Measurements from ENCODE around the gene TMEM52B. TPM values are rescaled to one million over a fixed set of nuclear protein-coding genes. Genes with fewer than 3 reads are reported as not detected.

Gene TMEM52B
- total and polyA plus RNA-seq, 2 donors from 2014 or later, result 25.7 to 292 TPM

DNA sequence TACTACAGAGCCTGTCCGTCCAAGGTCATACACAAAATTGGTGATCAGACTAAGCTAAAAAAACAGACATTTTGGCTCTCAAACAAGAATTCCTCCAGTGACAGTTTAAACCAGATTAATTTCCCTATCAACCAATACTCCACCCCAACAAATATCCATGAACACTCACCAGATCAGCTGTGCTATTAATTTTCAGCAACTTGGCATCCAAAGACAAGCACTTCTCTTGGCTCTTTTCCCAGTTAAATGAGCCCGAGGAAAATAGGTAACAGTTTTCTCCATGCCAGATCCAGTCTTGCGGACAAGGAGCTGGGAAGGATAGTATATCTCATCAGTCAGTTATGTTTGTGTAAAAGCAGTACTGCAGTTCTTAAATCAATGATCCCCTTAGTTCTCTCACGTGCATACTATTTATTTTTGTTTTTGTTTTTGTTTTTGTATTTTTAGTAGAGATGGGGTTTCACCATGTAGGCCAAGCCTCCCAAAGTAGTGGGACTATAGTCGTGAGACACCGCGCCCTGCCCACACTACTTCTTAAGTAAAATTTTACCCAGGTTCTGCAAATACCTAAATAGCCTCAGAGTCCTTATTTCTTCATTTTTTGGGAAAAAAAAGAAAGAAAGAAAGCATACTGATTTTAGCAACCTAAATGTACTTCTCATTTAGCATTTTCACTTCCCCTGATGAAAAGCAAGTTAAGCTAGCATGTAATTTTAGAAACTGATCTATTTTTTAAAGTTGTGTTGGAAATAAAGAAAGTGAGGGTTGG lies 18.0 kb upstream of the TMEM52B start:
- H3K27me3 ChIP-seq (ENCODE audit: control insufficient read depth, insufficient read depth, low read length), result no peaks in the 10 kb centered on the region
- no peak overlapping the region for H3K9ac ChIP-seq (ENCODE audit: low read length in 3 of 3)
- H3K9me3 ChIP-seq (ENCODE audit: control insufficient read depth in 2 of 3, insufficient read depth in 1 of 3, low read length in 3 of 3), result no peaks in the 10 kb centered on the region
- FAIRE-seq (no peak), DNase-seq (no peak)
- TF ChIP-seq, protein P1, sequence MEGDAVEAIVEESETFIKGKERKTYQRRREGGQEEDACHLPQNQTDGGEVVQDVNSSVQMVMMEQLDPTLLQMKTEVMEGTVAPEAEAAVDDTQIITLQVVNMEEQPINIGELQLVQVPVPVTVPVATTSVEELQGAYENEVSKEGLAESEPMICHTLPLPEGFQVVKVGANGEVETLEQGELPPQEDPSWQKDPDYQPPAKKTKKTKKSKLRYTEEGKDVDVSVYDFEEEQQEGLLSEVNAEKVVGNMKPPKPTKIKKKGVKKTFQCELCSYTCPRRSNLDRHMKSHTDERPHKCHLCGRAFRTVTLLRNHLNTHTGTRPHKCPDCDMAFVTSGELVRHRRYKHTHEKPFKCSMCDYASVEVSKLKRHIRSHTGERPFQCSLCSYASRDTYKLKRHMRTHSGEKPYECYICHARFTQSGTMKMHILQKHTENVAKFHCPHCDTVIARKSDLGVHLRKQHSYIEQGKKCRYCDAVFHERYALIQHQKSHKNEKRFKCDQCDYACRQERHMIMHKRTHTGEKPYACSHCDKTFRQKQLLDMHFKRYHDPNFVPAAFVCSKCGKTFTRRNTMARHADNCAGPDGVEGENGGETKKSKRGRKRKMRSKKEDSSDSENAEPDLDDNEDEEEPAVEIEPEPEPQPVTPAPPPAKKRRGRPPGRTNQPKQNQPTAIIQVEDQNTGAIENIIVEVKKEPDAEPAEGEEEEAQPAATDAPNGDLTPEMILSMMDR (IDR thresholded peaks at IDR 0.05; ENCODE audit: borderline replicate concordance, extremely low read depth, insufficient read depth), result no peak
- H3K27ac ChIP-seq (ENCODE audit: low read depth in 2 of 2, low read length in 2 of 2), result peak overlapping the region in 1 of 2 donors; percentile 9
- no peaks in the 10 kb centered on the region for H3K4me1 ChIP-seq (ENCODE audit: control insufficient read depth in 2 of 3, insufficient read depth in 2 of 3, low read depth in 1 of 3, low read length in 3 of 3)
- intact Hi-C loops (cut with DNase I), result no loop called here
- no peaks in the 10 kb centered on the region for H3K36me3 ChIP-seq (ENCODE audit: control insufficient read depth in 2 of 3, insufficient read depth in 3 of 3, low read length in 3 of 3)
- H3K4me3 ChIP-seq (ENCODE audit: low read length in 3 of 3), result no peak overlapping the region

DNA sequence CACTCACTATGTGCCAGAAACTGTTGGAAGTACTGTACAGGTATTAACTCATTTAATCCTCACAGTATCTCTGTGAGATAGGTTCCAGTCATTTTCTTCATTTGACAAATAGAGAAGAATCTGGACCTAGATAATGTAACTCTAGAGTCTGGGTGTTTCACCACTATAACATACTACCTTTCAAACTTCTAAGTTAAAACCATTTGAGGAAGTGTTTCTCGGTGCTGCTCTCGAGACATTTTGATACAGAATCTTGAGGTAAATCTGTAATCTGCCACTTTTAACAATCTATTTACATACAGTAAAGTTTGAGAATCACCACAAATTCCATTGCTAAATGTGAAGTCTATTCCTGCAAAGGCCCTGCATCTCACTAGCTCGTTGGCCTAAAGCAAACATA lies 15.7 kb upstream of the TMEM52B start:
- Histone ChIP-seq H3K4me3 (ENCODE audit: low read length in 3 of 3) (no peak overlapping the region), H3K4me1 (ENCODE audit: control insufficient read depth in 2 of 3, insufficient read depth in 2 of 3, low read depth in 1 of 3, low read length in 3 of 3) (no peaks in the 10 kb centered on the region), H3K9me3 (ENCODE audit: control insufficient read depth in 2 of 3, insufficient read depth in 1 of 3, low read length in 3 of 3) (no peaks in the 10 kb centered on the region), H3K36me3 (ENCODE audit: control insufficient read depth in 2 of 3, insufficient read depth in 3 of 3, low read length in 3 of 3) (no peaks in the 10 kb centered on the region), H3K27me3 (ENCODE audit: control insufficient read depth, insufficient read depth, low read length) (no peaks in the 10 kb centered on the region), H3K27ac (ENCODE audit: low read depth in 2 of 2, low read length in 2 of 2) (no peak overlapping the region), H3K9ac (ENCODE audit: low read length in 3 of 3) (no peak overlapping the region)
- TF ChIP-seq, protein P1 (IDR thresholded peaks at IDR 0.05; ENCODE audit: borderline replicate concordance, extremely low read depth, insufficient read depth), result no peak
- intact Hi-C loops (cut with DNase I), result no loop called here
- DNase-seq (no peak), FAIRE-seq (no peak)

DNA sequence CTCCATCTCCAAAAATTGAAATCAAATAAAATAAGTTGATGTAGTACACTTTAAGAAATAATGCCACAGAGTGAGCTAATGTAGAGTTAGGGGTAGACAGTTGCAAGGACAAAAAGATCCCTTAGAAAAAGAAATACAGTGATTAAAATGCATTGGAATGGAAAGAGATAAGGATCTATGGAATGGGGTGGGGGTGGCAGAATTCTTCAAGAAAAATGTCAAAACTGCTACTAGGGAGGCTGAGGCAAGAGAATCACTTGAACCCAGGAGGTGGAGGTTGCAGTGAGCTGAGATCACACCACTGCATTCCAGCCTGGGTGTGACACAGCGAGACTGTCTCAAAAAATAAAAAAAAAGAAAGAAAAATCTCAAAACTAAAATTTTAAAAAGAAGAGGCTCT lies 13.4 kb upstream of the TMEM52B start:
- DNase-seq (no peak), FAIRE-seq (no peak)
- Histone ChIP-seq H3K27me3 (ENCODE audit: control insufficient read depth, insufficient read depth, low read length) (no peaks in the 10 kb centered on the region), H3K36me3 (ENCODE audit: control insufficient read depth in 2 of 3, insufficient read depth in 3 of 3, low read length in 3 of 3) (no peaks in the 10 kb centered on the region), H3K9ac (ENCODE audit: low read length in 3 of 3) (no peak overlapping the region), H3K4me3 (ENCODE audit: low read length in 3 of 3) (no peak overlapping the region), H3K4me1 (ENCODE audit: control insufficient read depth in 2 of 3, insufficient read depth in 2 of 3, low read depth in 1 of 3, low read length in 3 of 3) (no peaks in the 10 kb centered on the region), H3K9me3 (ENCODE audit: control insufficient read depth in 2 of 3, insufficient read depth in 1 of 3, low read length in 3 of 3) (no peaks in the 10 kb centered on the region), H3K27ac (ENCODE audit: low read depth in 2 of 2, low read length in 2 of 2) (no peak overlapping the region)
- TF ChIP-seq, protein P1 (IDR thresholded peaks at IDR 0.05; ENCODE audit: borderline replicate concordance, extremely low read depth, insufficient read depth), result no peak
- intact Hi-C loops (cut with DNase I), result no loop called here

Measured in kidney (tissue), 14 donors.